Cardiac septum (tissue), 1 donor: Measurements from ENCODE around the gene SIGLEC15. TPM values are rescaled to one million over a fixed set of nuclear protein-coding genes. Genes with fewer than 3 reads are reported as not detected.
"Not testable (repeated sequence)": the region's sequence is repeated elsewhere in the genome, so short reads cannot be mapped to it uniquely, and the experiment has no call there.

Source experiments
- DNase-seq: peaks from one replicate; pipeline ENCODE4 v3.0.0-alpha.2; 2020; ENCODE audit warnings: low spot score
- intact Hi-C: fragments of 100-400 bp; cut with DNase I; formaldehyde crosslinking; loops from one replicate; pipeline ENCODE4 v1.14.0; 2022
- long read RNA-seq: library from polyadenylated mRNA; unstranded; transcript quantifications from one replicate; pipeline ENCODE4 v2.0.0, GENCODE V29; 2021
- total RNA-seq: library from RNA; stranded (reverse); fragmentation: NEBNext Ultra II Directional; extraction: Animal tissue kit (Norgen Biotek cat#: 25700); gene quantifications from one replicate; pipeline ENCODE4 v1.2.1, GENCODE V29; 2021
- donor health status: DM: no; HTN: no; CAD: no.

The SIGLEC15 gene
- not detected for total RNA-seq
- long read RNA-seq: 0 reads

- intact Hi-C loops: no loop called here
- no peak for DNase-seq
Measured at GRCh38 chr18:45825258-45826044, at the start of gene SIGLEC15. Gene SIGLEC15, plus strand, starts transcription at chr18:45825675. Its CDS starts 54 bp downstream, at chr18:45825729.

- DNase-seq: no peak
- intact Hi-C loops: loop anchor here (5.0 kb wide), 1 partner anchor 62 kb away; no protein-coding TSS in a partner anchor
Measured at GRCh38 chr18:45775743-45776142, 49.7 kb upstream of the SIGLEC15 start.

- DNase-seq: no peak
Measured at GRCh38 chr18:45777393-45777792, 48.1 kb upstream of the SIGLEC15 start.

GRCh38 chr18:45780568-45780967 lies 44.9 kb upstream of the SIGLEC15 start:
- intact Hi-C loops: loop anchor here (10.0 kb wide), 1 partner anchor 56 kb away; the partner anchor contains the start of gene SLC14A1

More at GRCh38 chr18:45777393-45777792, 48.1 kb upstream of the SIGLEC15 start:
- intact Hi-C loops: loop anchor here (5.0 kb wide), 1 partner anchor 60 kb away; no protein-coding TSS in a partner anchor

GRCh38 chr18:45782662-45783061 lies 42.8 kb upstream of the SIGLEC15 start:
- no peak for DNase-seq
- intact Hi-C loops: loop anchor here (10.0 kb wide), 1 partner anchor 58 kb away; the partner anchor contains the start of gene SLC14A1

More at GRCh38 chr18:45780568-45780967, 44.9 kb upstream of the SIGLEC15 start:
- no peak for DNase-seq

GRCh38 chr18:45783097-45784075 lies 42.1 kb upstream of the SIGLEC15 start:
- DNase-seq: no peak
- intact Hi-C loops: loop anchor here (10.0 kb wide), 1 partner anchor 59 kb away; the partner anchor contains the start of gene SLC14A1

- intact Hi-C loops: loop anchor here (10.0 kb wide), 1 partner anchor 60 kb away; the partner anchor contains the start of gene SLC14A1
- DNase-seq: no peak
Measured at GRCh38 chr18:45785134-45785533, 40.3 kb upstream of the SIGLEC15 start.

GRCh38 chr18:45786941-45787340 lies 38.5 kb upstream of the SIGLEC15 start:
- intact Hi-C loops: loop anchor here (10.0 kb wide), 1 partner anchor 62 kb away; the partner anchor contains the start of gene SLC14A1
- DNase-seq: no peak

- no peak for DNase-seq
- intact Hi-C loops: loop anchor here (10.0 kb wide), 1 partner anchor 63 kb away; the partner anchor contains the start of gene SLC14A1
Measured at GRCh38 chr18:45787346-45787745, 38.1 kb upstream of the SIGLEC15 start.

GRCh38 chr18:45788861-45789260 lies 36.6 kb upstream of the SIGLEC15 start:
- intact Hi-C loops: loop anchor here (10.0 kb wide), 1 partner anchor 64 kb away; the partner anchor contains the start of gene SLC14A1
- DNase-seq: no peak

GRCh38 chr18:45792506-45793263 lies 32.8 kb upstream of the SIGLEC15 start:
- no peak for DNase-seq
- intact Hi-C loops: no loop called here

- intact Hi-C loops: no loop called here
- no peak for DNase-seq
Measured at GRCh38 chr18:45793264-45793965, 32.1 kb upstream of the SIGLEC15 start.

GRCh38 chr18:45801416-45802004 lies 24.0 kb upstream of the SIGLEC15 start:
- intact Hi-C loops: no loop called here
- DNase-seq: no peak

- intact Hi-C loops: no loop called here
- DNase-seq: no peak
Measured at GRCh38 chr18:45802814-45803492, 22.5 kb upstream of the SIGLEC15 start.

- no peak for DNase-seq
- intact Hi-C loops: no loop called here
Measured at GRCh38 chr18:45805551-45805950, 19.9 kb upstream of the SIGLEC15 start.

GRCh38 chr18:45806226-45806625 lies 19.2 kb upstream of the SIGLEC15 start:
- no peak for DNase-seq
- intact Hi-C loops: no loop called here

- DNase-seq, intact Hi-C loops: not testable (repeated sequence)
Measured at GRCh38 chr18:45807144-45807543, 18.3 kb upstream of the SIGLEC15 start.
